HepG2 (cell line): ENCODE results near the gene RBM47. TPM values are rescaled to one million over a fixed set of nuclear protein-coding genes. Genes with fewer than 3 reads are reported as not detected.

ENCODE experiments used
- CREB1 ChIP-seq, 2 experiments: fragments of 450-650 bp in 1 of 2; IDR thresholded peaks; 2 replicates each; pipeline ENCODE4 v1.6.1; 2016 to 2017; ENCODE audit warnings: control low read depth in 1 of 2, mild to moderate bottlenecking in 1 of 2, missing compliant biosample characterization in 1 of 2, missing genetic modification characterization in 1 of 2
- DRAP1 ChIP-seq: IDR thresholded peaks from 2 replicates; pipeline ENCODE4 v1.6.1; 2016; ENCODE audit warnings: missing genetic modification reagents, missing compliant biosample characterization
- E2F2 ChIP-seq: sonication (generic); formaldehyde crosslinking; IDR thresholded peaks from 2 replicates; pipeline ENCODE4 v1.4.0; 2020; ENCODE audit warnings: missing genetic modification reagents, borderline replicate concordance
- FOXK2 ChIP-seq: fragments of 450-650 bp; IDR thresholded peaks from 2 replicates; pipeline ENCODE4 v1.6.1; 2016
- GFI1 ChIP-seq: sonication (generic); formaldehyde crosslinking; IDR thresholded peaks from 2 replicates; pipeline ENCODE4 v1.5.0; 2020; ENCODE audit warnings: missing genetic modification reagents, mild to moderate bottlenecking, borderline replicate concordance
- NCOA1 ChIP-seq: sonication (generic); formaldehyde crosslinking; IDR thresholded peaks from 2 replicates; pipeline ENCODE4 v1.9.0; 2021; ENCODE audit warnings: missing genetic modification reagents
- NFAT5 ChIP-seq: sonication (generic); formaldehyde crosslinking; IDR thresholded peaks from 2 replicates; pipeline ENCODE4 v1.4.0; 2020; ENCODE audit warnings: missing genetic modification reagents
- NFE2L2 ChIP-seq: fragments of 150-350 bp; IDR thresholded peaks from 2 replicates; pipeline ENCODE4 v1.6.1; 2014; ENCODE audit warnings: low read length
- PBX3 ChIP-seq: sonication (generic); formaldehyde crosslinking; IDR thresholded peaks from 2 replicates; pipeline ENCODE4 v1.8.1; 2023; ENCODE audit warnings: missing genetic modification reagents, inconsistent platforms, borderline replicate concordance
- POLR2AphosphoS2 ChIP-seq: IDR thresholded peaks from 2 replicates; pipeline ENCODE4 v1.6.1; 2011; ENCODE audit warnings: low read depth, low read length, improper control_type of control experiment
- REPIN1 ChIP-seq: sonication (generic); formaldehyde crosslinking; IDR thresholded peaks from 2 replicates; pipeline ENCODE4 v1.8.0; 2022; ENCODE audit warnings: missing genetic modification reagents, low read depth, mild to moderate bottlenecking, borderline replicate concordance
- SAP130 ChIP-seq: IDR thresholded peaks from 2 replicates; pipeline ENCODE4 v1.6.1; 2016; ENCODE audit warnings: low read depth
- SNRNP70 ChIP-seq: fragments of 200-400 bp; formaldehyde crosslinking; IDR thresholded peaks from 2 replicates; pipeline ENCODE4 v1.6.1; 2017; ENCODE audit warnings: mild to moderate bottlenecking, low read depth, low read length, moderate library complexity
- SOX6 ChIP-seq, 2 experiments: fragments of 450-650 bp in 1 of 2; sonication (generic) in 1 of 2; formaldehyde crosslinking in 1 of 2; IDR thresholded peaks; 2 replicates each; pipeline versions ENCODE4 v1.4.0 to v1.6.1; 2017 to 2020; ENCODE audit warnings: antibody characterized with exemption in 1 of 2, mild to moderate bottlenecking in 1 of 2, missing genetic modification reagents in 1 of 2
- TGIF2 ChIP-seq: IDR thresholded peaks from 2 replicates; pipeline ENCODE4 v1.6.1; 2016; ENCODE audit warnings: control low read depth, missing compliant biosample characterization
- ZMYM4 ChIP-seq: sonication (generic); formaldehyde crosslinking; IDR thresholded peaks from 2 replicates; pipeline ENCODE4 v1.8.1; 2023; ENCODE audit warnings: mild to moderate bottlenecking, missing genetic modification reagents
- ZNF12 ChIP-seq: sonication (generic); formaldehyde crosslinking; IDR thresholded peaks from 2 replicates; pipeline ENCODE4 v1.5.0; 2020; ENCODE audit warnings: missing genetic modification reagents
- ZNF720 ChIP-seq: sonication (generic); formaldehyde crosslinking; IDR thresholded peaks from 2 replicates; pipeline ENCODE4 v1.4.0; 2020; ENCODE audit warnings: missing genetic modification reagents
- ZNF761 ChIP-seq: sonication (generic); formaldehyde crosslinking; conservative IDR thresholded peaks from 2 replicates; pipeline ENCODE4 v1.4.0; 2020; ENCODE audit warnings: mild to moderate bottlenecking, missing genetic modification reagents
- polyA plus RNA-seq, 8 experiments: library from polyadenylated mRNA; depleted of rRNA in 3 of 8; stranded (reverse) in 7 of 8; unstranded in 1 of 8; fragments of >200 nt; fragmentation: Illumina TruSeq in 4 of 8; extraction: Trizol in 4 of 8; gene quantifications; 2 replicates each; pipeline versions ENCODE4 v1.2.1 to v1.2.3, GENCODE V29; 2011 to 2016; ENCODE audit warnings: low read depth in 4 of 8, missing spikeins in 1 of 8, mixed read lengths in 1 of 8; ENCODE audit not compliant: insufficient read depth in 1 of 8
- total RNA-seq, 5 experiments: library from RNA; depleted of rRNA; stranded (reverse); fragments of >200 nt; fragmentation: Illumina TruSeq; extraction: Trizol; gene quantifications; 2 replicates each; pipeline ENCODE4 v1.2.3, GENCODE V29; 2016; ENCODE audit warnings: low read depth in 1 of 5

RBM47 gene
- total and polyA plus RNA-seq, 2 of the 13 experiments (the other 11 are each of a cell fraction or from before 2014, with no cell fraction given): 1.2 to 2.5 TPM

- TF ChIP-seq DRAP1 (no peak), ZNF761 (no peak), GFI1 (CRISPR knock-in tag) (no peak), ZNF720 (no peak), SOX6 (IDR thresholded peaks at IDR 0.05) (no peak), SOX6 (CRISPR knock-in tag; IDR thresholded peaks at IDR 0.05) (peak; percentile 30; the same call in 1 of the 2 replicates), FOXK2 (no peak), SAP130 (CRISPR knock-in tag) (peak; percentile 28; the same call in 1 of the 2 replicates), SNRNP70 (no peak), NCOA1 (CRISPR knock-in tag) (no peak), POLR2AphosphoS2 (no peak), NFE2L2 (peak; percentile 94), E2F2 (CRISPR knock-in tag) (no peak), PBX3 (CRISPR knock-in tag) (no peak), TGIF2 (CRISPR knock-in tag) (no peak), CREB1 (IDR thresholded peaks at IDR 0.05) (0 out of 2 replicates have a peak, but pooled peaks have one; percentile 12), CREB1 (CRISPR knock-in tag; IDR thresholded peaks at IDR 0.05) (0 out of 2 replicates have a peak, but pooled peaks have one; percentile 25), REPIN1 (CRISPR knock-in tag) (peak; percentile 23; the same call in 1 of the 2 replicates), NFAT5 (CRISPR knock-in tag) (no peak), ZMYM4 (no peak), ZNF12 (no peak)
These were observed 43.2 kb upstream of the RBM47 start (continued) for GRCh38 chr4:40672528-40673522.
